Measurements from ENCODE around the gene NDUFA5.

Gene NDUFA5

GRCh38 chr7:123500878-123501489, 56.6 kb downstream of the NDUFA5 start:
- no peak for DNase-seq

GRCh38 chr7:123499211-123499970, 58.2 kb downstream of the NDUFA5 start:
- no peak for DNase-seq

GRCh38 chr7:123498601-123499000, 59.0 kb downstream of the NDUFA5 start:
- no peak for DNase-seq

GRCh38 chr7:123498031-123498430, 59.6 kb downstream of the NDUFA5 start:
- DNase-seq, result no peak

GRCh38 chr7:123494193-123494796, 63.3 kb downstream of the NDUFA5 start:
- peak; percentile 19 for DNase-seq

GRCh38 chr7:123492485-123492884, 65.1 kb downstream of the NDUFA5 start:
- DNase-seq, result no peak
